GM12878 (cell line): Measurements from ENCODE around the gene UBE3C. TPM values are rescaled to one million over a fixed set of nuclear protein-coding genes. Genes with fewer than 3 reads are reported as not detected.
"Not testable (repeated sequence)": the region's sequence is repeated elsewhere in the genome, so short reads cannot be mapped to it uniquely, and the experiment has no call there.

Source experiments
- ATAC-seq: fragments of 200-7000 bp; cut with Tn5 transposase; 3 replicates; pipeline ENCODE4 v1.9.1; 2020; ENCODE audit warnings: mild to moderate bottlenecking, moderate library complexity
- BruUV-seq: library from RNA; stranded (reverse); fragments of 400-500 nt; replicated peaks from 2 replicates; lab custom pipeline; 2021; lab: Mats Ljungman, UMichigan
- CTCF ChIA-PET: fragments of 300-600 bp; sonication (Branson Sonifier 250); formaldehyde crosslinking; extraction: SDS; loops from one replicate; lab custom pipeline; 2021; ENCODE audit warnings: inconsistent platforms; lab: Yijun Ruan, JAX
- POLR2A ChIA-PET: fragments of 350-600 bp; formaldehyde crosslinking; extraction: SDS; loops from one replicate; lab custom pipeline; 2021; ENCODE audit warnings: inconsistent platforms; lab: Charles Lee
- RAD21 ChIA-PET: fragments of 300-600 bp; sonication (Branson Sonifier 250); formaldehyde crosslinking; loops from one replicate; lab custom pipeline; 2023; ENCODE audit warnings: antibody characterized with exemption; ENCODE audit not compliant: unreplicated experiment; lab: Charles Lee
- SMC1A ChIA-PET: fragments of 300-600 bp; sonication (Branson Sonifier 250); formaldehyde crosslinking; loops from one replicate; lab custom pipeline; 2023; ENCODE audit not compliant: unreplicated experiment, uncharacterized antibody; lab: Charles Lee
- DNase-seq: peaks from one replicate; pipeline ENCODE4 v3.0.0-alpha.2; 2011; ENCODE audit warnings: low read depth, low spot score
- FAIRE-seq: peaks from 3 replicates; lab custom pipeline; 2011; peaks lifted over from hg19 to GRCh38; lab: Jason Lieb, UNC
- H2AFZ ChIP-seq: 2 replicates; pipeline ENCODE4 v1.6.0; 2011; ENCODE audit warnings: low read depth, low read length, control low read depth; ENCODE audit not compliant: control insufficient read depth
- H3K27ac ChIP-seq: 2 replicates; pipeline ENCODE4 v1.5.1; 2011; ENCODE audit warnings: control low read depth; ENCODE audit not compliant: control insufficient read depth, insufficient read depth
- H3K27me3 ChIP-seq, 2 experiments: replicated peaks in 1 of 2; 2 replicates each; pipeline versions ENCODE4 v1.6.0 to v1.6.1; 2011; ENCODE audit warnings: low read length in 1 of 2; ENCODE audit not compliant: control insufficient read depth in 2 of 2, insufficient read depth in 2 of 2
- H3K36me3 ChIP-seq, 2 experiments: 2 replicates each; pipeline ENCODE4 v1.5.1; 2011; ENCODE audit warnings: low read length in 1 of 2; ENCODE audit not compliant: control insufficient read depth in 2 of 2, insufficient read depth in 2 of 2
- H3K4me1 ChIP-seq: 2 replicates; pipeline ENCODE4 v1.6.1; 2011; ENCODE audit warnings: mild to moderate bottlenecking, low read length, moderate library complexity, mixed read lengths; ENCODE audit not compliant: control insufficient read depth, insufficient read depth
- H3K4me2 ChIP-seq: 2 replicates; pipeline ENCODE4 v1.6.0; 2011; ENCODE audit warnings: control low read depth; ENCODE audit not compliant: control insufficient read depth, insufficient read depth
- H3K4me3 ChIP-seq: fragments of 200-600 bp; sonication (generic); 2 replicates; pipeline ENCODE4 v1.5.1; 2016
- H3K79me2 ChIP-seq: 2 replicates; pipeline ENCODE4 v1.6.0; 2011; ENCODE audit warnings: low read length; ENCODE audit not compliant: control insufficient read depth, insufficient read depth
- H3K9ac ChIP-seq: 2 replicates; pipeline ENCODE4 v1.8.0; 2011; ENCODE audit warnings: low read length, control low read depth, mixed read lengths; ENCODE audit not compliant: control insufficient read depth, insufficient read depth
- H3K9me3 ChIP-seq: replicated peaks from 3 replicates; pipeline ENCODE4 v1.5.1; 2011; ENCODE audit warnings: mild to moderate bottlenecking, low read length; ENCODE audit not compliant: control insufficient read depth, insufficient read depth
- H4K20me1 ChIP-seq: 2 replicates; pipeline ENCODE4 v1.6.0; 2011; ENCODE audit not compliant: control insufficient read depth, insufficient read depth
- BCL11A ChIP-seq: IDR thresholded peaks from 2 replicates; pipeline ENCODE4 v1.6.1; 2011; ENCODE audit warnings: low read depth, low read length
- JUNB ChIP-seq: IDR thresholded peaks from 2 replicates; pipeline ENCODE4 v1.6.1; 2016; ENCODE audit warnings: antibody characterized with exemption, mild to moderate bottlenecking
- MLLT1 ChIP-seq: fragments of 450-650 bp; IDR thresholded peaks from 2 replicates; pipeline ENCODE4 v1.6.1; 2016; ENCODE audit warnings: mild to moderate bottlenecking
- NFIC ChIP-seq: IDR thresholded peaks from 2 replicates; pipeline ENCODE4 v1.6.1; 2012; ENCODE audit warnings: low read depth, mild to moderate bottlenecking, inconsistent platforms, low read length, moderate library complexity
- RUNX3 ChIP-seq: IDR thresholded peaks from 2 replicates; pipeline ENCODE4 v1.6.1; 2012; ENCODE audit warnings: low read length, inconsistent platforms
- WGBS: methylation state at CpG from one replicate; pipeline ENCODE4 v1.1.6; 2016; ENCODE audit warnings: low lambda C conversion rate; ENCODE audit not compliant: insufficient replicate concordance, insufficient coverage; ENCODE audit errors: missing lambda C conversion rate; 5-methylcytosine and 5-hydroxymethylcytosine counted together
- in situ Hi-C: fragments of 300-500 bp; cut with MboI; formaldehyde crosslinking; loops from 9 replicates; pipeline ENCODE4 v1.14.3; 2018; ENCODE audit warnings: mixed read lengths
- intact Hi-C: fragments of 100-400 bp; cut with micrococcal nuclease; formaldehyde crosslinking; loops from one replicate; pipeline ENCODE4 v1.14.2; 2022; ENCODE audit not compliant: unreplicated experiment
- polyA plus RNA-seq, 11 experiments: library from polyadenylated mRNA; depleted of rRNA in 4 of 11; unstranded in 6 of 11; stranded (reverse) in 5 of 11; fragments of >200 nt; fragmentation: Nextera tagmentation in 4 of 11; fragmentation: Illumina TruSeq in 1 of 11; extraction: Ambion mirVana in 4 of 11; extraction: Trizol in 1 of 11; gene quantifications; 1 replicate in 1 of 11; 2 replicates in 10 of 11; pipeline versions ENCODE4 v1.2.1 to v1.2.3, GENCODE V29; 2011 to 2016; ENCODE audit warnings: inconsistent platforms in 2 of 11, missing spikeins in 2 of 11, low read depth in 1 of 11
- total RNA-seq, 4 experiments: library from RNA; depleted of rRNA in 3 of 4; stranded (reverse); fragments of >200 nt in 3 of 4; fragmentation: Illumina TruSeq in 1 of 4; extraction: Trizol in 1 of 4; gene quantifications; 2 replicates each; pipeline versions ENCODE4 v1.2.1 to v1.2.3, GENCODE V29; 2013 to 2021

The UBE3C gene
- total and polyA plus RNA-seq, 10 of the 15 experiments (the other 5 are each of a cell fraction or from before 2014, with no cell fraction given) = 7.9 to 65.9 (median 45.2) TPM

GRCh38 chr7:157276091-157276561 is 137.4 kb downstream of the UBE3C start (continued):
- TF ChIP-seq MLLT1 = no peak
- no peak for TF ChIP-seq JUNB
- no peak for TF ChIP-seq NFIC

DNA sequence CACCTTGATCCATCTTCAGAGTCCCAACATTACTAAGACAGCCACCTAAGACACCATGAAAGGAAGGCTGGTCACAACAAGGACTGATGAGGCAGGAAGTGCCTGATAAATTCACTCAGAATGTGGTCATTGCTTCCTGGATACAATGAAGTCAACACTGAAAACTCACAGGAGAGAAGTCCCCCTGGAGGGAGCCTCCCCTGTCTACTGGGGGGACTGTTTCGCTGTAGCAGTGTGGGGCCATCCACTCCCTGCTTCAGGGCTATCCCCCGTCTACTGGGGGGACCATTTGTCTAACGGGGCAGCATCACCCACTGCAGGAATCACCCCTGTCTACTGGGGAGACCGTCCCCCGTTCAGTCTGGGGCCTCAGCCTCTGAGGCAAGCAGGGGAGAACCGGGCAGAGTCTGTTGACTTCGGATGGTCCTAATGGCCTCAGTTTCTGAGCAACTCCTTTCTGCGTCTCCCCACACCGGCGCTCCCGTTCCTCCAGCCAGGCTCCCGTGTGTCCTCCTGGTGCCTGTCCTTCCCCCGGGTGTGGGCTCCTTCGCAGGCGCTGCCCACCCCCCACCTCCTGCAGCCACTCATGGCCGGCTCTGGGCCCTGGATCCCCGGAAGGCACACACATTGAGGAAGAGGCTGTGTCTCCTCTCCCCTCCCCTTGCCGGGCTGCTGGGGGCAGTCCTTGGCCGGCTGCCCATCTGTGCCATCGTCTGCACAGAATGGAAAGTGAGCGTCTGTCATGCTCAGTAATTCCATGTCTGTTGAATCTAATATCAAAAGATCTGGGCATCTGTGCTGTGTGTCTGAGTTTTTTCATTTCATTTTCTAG is 138.2 kb downstream of the UBE3C start:
- intact Hi-C loops (no loop called here), in situ Hi-C loops (no loop called here)
- DNase-seq (no peak), FAIRE-seq (peak; percentile 18), ATAC-seq (peak; percentile 28)
- H3K9me3 ChIP-seq = no peaks in the 10 kb centered on the region
- H4K20me1 ChIP-seq = no peaks in the 10 kb centered on the region
- BruUV-seq = no TSS peak
- no peak overlapping the region for H3K9ac ChIP-seq
- TF ChIP-seq RUNX3 (peak; percentile 59), BCL11A (no peak)
- no peak overlapping the region for H3K27ac ChIP-seq
- no peak overlapping the region for H3K4me3 ChIP-seq
- 63% methylated on average over 21 of the region's 21 CpGs for WGBS
- H3K36me3 ChIP-seq = no peaks in the 10 kb centered on the region; a peak in 1 of 4 replicates
- RAD21 ChIA-PET = no interaction called here
- SMC1A ChIA-PET = no interaction called here
- no peaks in the 10 kb centered on the region for H3K79me2 ChIP-seq
- H3K4me1 ChIP-seq = no peaks in the 10 kb centered on the region
- H3K27me3 ChIP-seq = no peaks in the 10 kb centered on the region; a peak in 1 of 4 replicates
- CTCF ChIA-PET = no interaction called here
- H3K4me2 ChIP-seq = no peak overlapping the region
- POLR2A ChIA-PET = no interaction called here
- no peak overlapping the region for H2AFZ ChIP-seq

DNA sequence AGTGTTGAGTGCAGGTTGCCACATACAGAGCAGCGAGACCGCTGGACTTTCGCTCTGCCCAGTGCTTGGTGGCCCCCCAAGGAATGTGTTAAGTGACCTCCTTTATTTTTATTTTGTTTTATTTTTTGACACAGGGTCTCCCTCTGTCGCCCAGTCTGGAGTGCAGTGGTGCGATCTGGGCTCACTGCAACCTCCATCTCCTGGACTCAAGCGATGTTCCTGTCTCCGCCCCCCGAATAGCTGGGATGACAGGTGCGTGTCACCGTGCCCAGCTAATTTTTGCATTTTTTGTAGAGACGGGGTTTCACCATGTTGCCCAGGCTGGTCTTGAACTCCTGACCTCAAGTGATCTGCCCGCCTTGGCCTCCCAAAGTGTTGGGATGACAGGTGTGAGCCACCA is 138.8 kb downstream of the UBE3C start:
- H2AFZ ChIP-seq, H3K27me3 ChIP-seq, H3K36me3 ChIP-seq, H3K4me3 ChIP-seq, POLR2A ChIA-PET, intact Hi-C loops, SMC1A ChIA-PET, in situ Hi-C loops, H3K9ac ChIP-seq, H3K4me1 ChIP-seq, H3K4me2 ChIP-seq, FAIRE-seq, H4K20me1 ChIP-seq, H3K79me2 ChIP-seq, ATAC-seq, H3K27ac ChIP-seq, CTCF ChIA-PET, BruUV-seq, H3K9me3 ChIP-seq, DNase-seq: not testable (repeated sequence)
- 89% methylated on average over 12 of the region's 12 CpGs for WGBS
- RAD21 ChIA-PET = interaction anchor here (0.7 kb wide), 1 partner anchor 61 kb away, joined by 4 read pairs; no protein-coding TSS in a partner anchor
